Measurements from ENCODE around the gene EIF2S2. TPM values are rescaled to one million over a fixed set of nuclear protein-coding genes. Genes with fewer than 3 reads are reported as not detected.
"Not testable (repeated sequence)": the region's sequence is repeated elsewhere in the genome, so short reads cannot be mapped to it uniquely, and the experiment has no call there.

EIF2S2 gene
- total RNA-seq, 1 experiment from 2014 or later = 114 TPM

- DNase-seq (ENCODE audit: low read depth in 1 of 2, low spot score in 2 of 2); H3K9me3 ChIP-seq (replicated peaks); H3K4me3 ChIP-seq; H3K36me3 ChIP-seq; H3K27me3 ChIP-seq (replicated peaks); H3K4me1 ChIP-seq (replicated peaks); H3K27ac ChIP-seq: not testable (repeated sequence)
Observed at GRCh38 chr20:34132491-34132890, 20.4 kb upstream of the EIF2S2 start.

- H3K9me3 ChIP-seq (replicated peaks) = no peaks in the 10 kb centered on the region
- no peaks in the 10 kb centered on the region for H3K4me1 ChIP-seq (replicated peaks)
- H3K27me3 ChIP-seq (replicated peaks) = peaks cover 4% of the 10 kb centered on the region; the same call in 1 of the 2 replicates
- no peaks in the 10 kb centered on the region for H3K36me3 ChIP-seq
- DNase-seq (ENCODE audit: low read depth in 1 of 2, low spot score in 2 of 2) = no peak
- no peak overlapping the region for H3K27ac ChIP-seq
- H3K4me3 ChIP-seq = no peak overlapping the region
Observed at GRCh38 chr20:34131491-34131890, 19.4 kb upstream of the EIF2S2 start.

GRCh38 chr20:34129518-34130162 lies 17.6 kb upstream of the EIF2S2 start:
- DNase-seq (ENCODE audit: low read depth in 1 of 2, low spot score in 2 of 2) = peak; percentile 63 to 68
- Histone ChIP-seq H3K4me3 (no peak overlapping the region), H3K4me1 (replicated peaks) (peaks cover 2% of the 10 kb centered on the region; the same call in 1 of the 2 replicates), H3K9me3 (replicated peaks) (no peaks in the 10 kb centered on the region), H3K27ac (no peak overlapping the region), H3K36me3 (no peaks in the 10 kb centered on the region), H3K27me3 (replicated peaks) (no peaks in the 10 kb centered on the region)

GRCh38 chr20:34127792-34128191 lies 15.7 kb upstream of the EIF2S2 start:
- no peaks in the 10 kb centered on the region for H3K36me3 ChIP-seq
- H3K4me3 ChIP-seq = no peak overlapping the region
- no peak overlapping the region for H3K27ac ChIP-seq
- H3K27me3 ChIP-seq (replicated peaks) = no peaks in the 10 kb centered on the region
- peaks cover 5% of the 10 kb centered on the region; the same call in 1 of the 2 replicates for H3K4me1 ChIP-seq (replicated peaks)
- no peak for DNase-seq (ENCODE audit: low read depth in 1 of 2, low spot score in 2 of 2)
- no peaks in the 10 kb centered on the region for H3K9me3 ChIP-seq (replicated peaks)

GRCh38 chr20:34124469-34125249 lies 12.6 kb upstream of the EIF2S2 start:
- Histone ChIP-seq H3K27me3 (replicated peaks) (no peaks in the 10 kb centered on the region), H3K9me3 (replicated peaks) (no peaks in the 10 kb centered on the region), H3K4me1 (replicated peaks) (peaks cover 5% of the 10 kb centered on the region; the same call in 1 of the 2 replicates), H3K4me3 (no peak overlapping the region), H3K36me3 (no peaks in the 10 kb centered on the region), H3K27ac (no peak overlapping the region)
- no peak for DNase-seq (ENCODE audit: low read depth in 1 of 2, low spot score in 2 of 2)

GRCh38 chr20:34123309-34123708 lies 11.3 kb upstream of the EIF2S2 start:
- DNase-seq (ENCODE audit: low read depth in 1 of 2, low spot score in 2 of 2) = no peak
- no peaks in the 10 kb centered on the region for H3K36me3 ChIP-seq

GRCh38 chr20:34122274-34122980 lies 10.4 kb upstream of the EIF2S2 start:
- Histone ChIP-seq H3K27me3 (replicated peaks) (no peaks in the 10 kb centered on the region), H3K9me3 (replicated peaks) (no peaks in the 10 kb centered on the region), H3K36me3 (no peaks in the 10 kb centered on the region), H3K27ac (no peak overlapping the region), H3K4me3 (no peak overlapping the region), H3K4me1 (replicated peaks) (peaks cover 5% of the 10 kb centered on the region; the same call in 1 of the 2 replicates)
- DNase-seq (ENCODE audit: low read depth in 1 of 2, low spot score in 2 of 2) = no peak

More at GRCh38 chr20:34123309-34123708, 11.3 kb upstream of the EIF2S2 start:
- no peaks in the 10 kb centered on the region for H3K27me3 ChIP-seq (replicated peaks)
- no peak overlapping the region for H3K4me3 ChIP-seq
- H3K9me3 ChIP-seq (replicated peaks) = no peaks in the 10 kb centered on the region
- peaks cover 5% of the 10 kb centered on the region; the same call in 1 of the 2 replicates for H3K4me1 ChIP-seq (replicated peaks)
- H3K27ac ChIP-seq = no peak overlapping the region

GRCh38 chr20:34120213-34120612 lies 8.2 kb upstream of the EIF2S2 start:
- no peaks in the 10 kb centered on the region for H3K27me3 ChIP-seq (replicated peaks)
- H3K4me3 ChIP-seq = no peak overlapping the region
- H3K36me3 ChIP-seq = no peaks in the 10 kb centered on the region
- H3K4me1 ChIP-seq (replicated peaks) = peaks cover 5% of the 10 kb centered on the region; the same call in 1 of the 2 replicates
- no peak for DNase-seq (ENCODE audit: low read depth in 1 of 2, low spot score in 2 of 2)
- H3K27ac ChIP-seq = no peak overlapping the region
- no peaks in the 10 kb centered on the region for H3K9me3 ChIP-seq (replicated peaks)

GRCh38 chr20:34115232-34115631 lies 3.2 kb upstream of the EIF2S2 start:
- no peaks in the 10 kb centered on the region for H3K9me3 ChIP-seq (replicated peaks)
- no peaks in the 10 kb centered on the region for H3K27me3 ChIP-seq (replicated peaks)
- H3K4me1 ChIP-seq (replicated peaks) = peaks cover 4% of the 10 kb centered on the region
- peaks cover 12% of the 10 kb centered on the region for H3K36me3 ChIP-seq
- no peak overlapping the region for H3K27ac ChIP-seq
- DNase-seq (ENCODE audit: low read depth in 1 of 2, low spot score in 2 of 2) = no peak
- H3K4me3 ChIP-seq = no peak overlapping the region

GRCh38 chr20:34114809-34115208 lies 2.8 kb upstream of the EIF2S2 start:
- H3K27me3 ChIP-seq (replicated peaks) = no peaks in the 10 kb centered on the region
- H3K27ac ChIP-seq = no peak overlapping the region
- H3K4me3 ChIP-seq = no peak overlapping the region
- H3K4me1 ChIP-seq (replicated peaks) = peaks cover 7% of the 10 kb centered on the region
- no peak for DNase-seq (ENCODE audit: low read depth in 1 of 2, low spot score in 2 of 2)
- H3K36me3 ChIP-seq = peaks cover 14% of the 10 kb centered on the region
- H3K9me3 ChIP-seq (replicated peaks) = no peaks in the 10 kb centered on the region

DNA sequence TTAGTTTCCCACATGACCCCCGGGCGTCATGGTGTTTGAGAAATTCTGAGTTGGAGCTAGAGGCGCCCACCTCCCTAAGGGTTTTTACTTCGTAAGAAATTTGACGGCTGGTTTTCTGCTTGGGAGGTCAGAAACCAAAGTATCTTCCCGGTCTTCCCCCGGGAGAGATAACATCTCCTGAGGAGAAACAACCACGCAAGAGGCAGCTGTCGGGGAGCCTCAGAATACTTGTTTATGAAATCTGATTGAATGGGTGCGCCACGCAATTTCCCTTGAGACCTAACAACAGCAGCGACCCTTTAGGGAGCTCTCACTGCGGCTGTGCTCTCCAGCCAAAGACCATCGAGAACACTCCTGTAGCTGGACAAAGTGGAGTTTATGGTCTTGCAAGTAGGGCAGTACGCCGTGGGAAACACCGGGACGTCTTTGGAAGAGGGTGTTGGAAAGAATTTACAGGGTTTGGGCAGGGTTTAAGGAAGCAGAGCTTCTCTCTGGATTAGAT lies 608 bp upstream of the EIF2S2 start:
- no peak for DNase-seq (ENCODE audit: low read depth in 1 of 2, low spot score in 2 of 2)
- Histone ChIP-seq H3K36me3 (peaks cover 33% of the 10 kb centered on the region), H3K4me3 (peak overlapping the region; percentile 89), H3K27ac (peak overlapping the region; percentile 29; the same call in 1 of the 2 replicates), H3K27me3 (replicated peaks) (no peaks in the 10 kb centered on the region), H3K4me1 (replicated peaks) (peaks cover 7% of the 10 kb centered on the region), H3K9me3 (replicated peaks) (no peaks in the 10 kb centered on the region)

DNA sequence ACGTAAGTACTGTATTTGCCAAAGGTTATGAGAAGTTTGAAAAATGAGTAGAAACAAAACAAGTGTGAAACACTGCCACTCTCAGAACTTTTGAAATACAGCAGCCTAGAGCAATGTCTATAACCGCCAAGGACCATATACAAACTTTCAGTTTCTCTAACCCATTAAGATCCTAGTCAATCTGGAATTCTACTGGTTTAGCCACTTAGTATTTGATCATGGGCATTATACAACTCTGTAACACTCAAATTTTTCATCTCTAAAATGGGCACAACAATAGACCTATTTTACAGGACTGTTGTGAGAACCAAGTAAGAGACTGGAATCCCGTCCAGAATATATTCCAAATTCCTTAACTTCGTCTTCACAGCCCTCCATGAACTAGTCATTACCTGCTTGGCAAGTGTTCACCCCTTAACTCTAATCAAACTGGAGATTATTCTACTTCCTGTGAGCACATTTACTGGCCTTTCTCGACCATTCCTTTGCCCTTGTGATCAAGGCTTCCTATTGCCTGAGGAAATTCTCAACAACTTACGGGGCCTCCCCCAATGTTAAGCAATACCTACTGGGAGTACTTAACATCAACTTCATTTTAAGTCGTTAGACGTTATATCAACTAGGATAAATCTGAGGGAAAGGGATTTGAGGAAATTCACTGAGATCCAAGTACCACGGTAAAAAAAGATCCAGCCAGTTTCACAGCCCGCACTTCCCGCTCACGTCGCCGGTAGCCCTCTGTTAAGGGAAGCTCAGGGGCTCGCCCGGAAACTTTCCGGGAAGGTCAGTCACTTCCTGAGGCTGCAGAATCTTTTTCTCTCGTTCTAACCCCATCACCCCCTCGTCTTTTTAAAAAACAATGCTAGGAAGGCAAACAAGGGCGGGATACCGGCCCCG lies 1.1 kb downstream of the EIF2S2 start:
- peak in 1 of 2 experiments; percentile 28 for DNase-seq (ENCODE audit: low read depth in 1 of 2, low spot score in 2 of 2)
- Histone ChIP-seq H3K4me1 (replicated peaks) (peaks cover 7% of the 10 kb centered on the region), H3K9me3 (replicated peaks) (no peaks in the 10 kb centered on the region), H3K4me3 (peak overlapping the region; percentile 89), H3K27me3 (replicated peaks) (no peaks in the 10 kb centered on the region), H3K27ac (peak overlapping the region; percentile 89), H3K36me3 (peaks cover 41% of the 10 kb centered on the region)

Measured in SJSA1 (cell line).